A549 treated with CORT108297 at 1 μM for 4 hours (cell line): Measurements from ENCODE around the gene CMTM5. TPM values are rescaled to one million over a fixed set of nuclear protein-coding genes. Genes with fewer than 3 reads are reported as not detected.

ENCODE experiments used
- total RNA-seq: library from RNA; stranded (reverse); fragments of 200-300 nt; extraction: Qiagen RNA extraction; gene quantifications from 5 replicates; pipeline ENCODE4 v1.2.3, GENCODE V29; 2022

CMTM5 gene, protein sequence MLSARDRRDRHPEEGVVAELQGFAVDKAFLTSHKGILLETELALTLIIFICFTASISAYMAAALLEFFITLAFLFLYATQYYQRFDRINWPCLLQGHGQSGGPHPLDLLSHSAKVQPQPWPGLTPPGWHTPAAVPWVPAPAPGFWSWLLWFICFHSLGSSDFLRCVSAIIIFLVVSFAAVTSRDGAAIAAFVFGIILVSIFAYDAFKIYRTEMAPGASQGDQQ
- total RNA-seq, result not detected in 5 replicates

GRCh38 chr14:23376482-23377197 lies at the start of gene CMTM5:
CMTM5 (plus strand) TSS chr14:23377046; CDS start chr14:23377252, 206 bp downstream.

GRCh38 chr14:23352506-23353432 lies 24.1 kb upstream of the CMTM5 start, which contains the start of gene SLC22A17:
SLC22A17 (minus strand) TSS chr14:23352887.

GRCh38 chr14:23365036-23365731 lies 11.7 kb upstream of the CMTM5 start, which contains the start of gene EFS:
EFS (minus strand) TSS chr14:23365172; CDS start chr14:23365025, 147 bp downstream.

DNA sequence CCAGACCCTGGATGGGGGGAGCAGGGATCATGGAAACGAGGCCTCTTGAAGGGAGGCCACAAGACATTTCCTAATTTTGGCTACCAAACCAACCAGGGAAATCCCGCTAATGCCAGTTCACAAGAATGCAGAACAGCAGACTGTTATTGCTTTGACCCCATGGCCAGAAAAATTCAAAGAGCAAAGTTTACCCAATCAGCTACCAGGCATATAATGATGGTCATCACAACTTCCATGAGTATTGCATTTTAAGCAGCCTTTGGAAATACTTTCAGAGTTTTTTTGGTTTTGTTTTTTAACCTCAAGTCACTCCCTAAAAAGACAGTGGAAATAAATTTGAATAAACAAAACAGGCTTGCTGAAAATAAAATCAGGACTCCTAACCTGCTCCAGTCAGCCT lies 4.3 kb upstream of the CMTM5 start, which contains the start of gene IL25:
Gene IL25, plus strand, starts transcription at position 301 of the 400 bp plus-strand sequence.

GRCh38 chr14:23407516-23408306 lies 30.9 kb downstream of the CMTM5 start, which contains the start of gene MYH6:
MYH6 (minus strand) TSS chr14:23408273; CDS start chr14:23407223, 1,050 bp downstream.

Other genes with a start within 250 kb of the CMTM5 start
- gene SLC7A8, start 193.4 kb upstream of the CMTM5 start, total RNA-seq, result 0.47 to 0.73 TPM (median 0.55 TPM) in 5 replicates
- not detected in 5 replicates for gene RNF212B, start 139.1 kb upstream of the CMTM5 start, total RNA-seq
- 6.2 to 10.2 TPM (median 9.1 TPM) in 5 replicates for gene HOMEZ, start 90.9 kb upstream of the CMTM5 start, total RNA-seq
- gene PPP1R3E, start 74.2 kb upstream of the CMTM5 start, total RNA-seq, result 2.9 to 4.8 TPM (median 4.0 TPM) in 5 replicates
- gene BCL2L2, start 70.2 kb upstream of the CMTM5 start, total RNA-seq, result 17.7 to 23.3 TPM (median 20.7 TPM) in 5 replicates
- 139 to 159 TPM (median 152 TPM) in 5 replicates for gene PABPN1, start 55.6 kb upstream of the CMTM5 start, total RNA-seq
- 5.4 to 8.8 TPM (median 7.3 TPM) in 5 replicates for gene SLC22A17, start 24.2 kb upstream of the CMTM5 start, total RNA-seq
- gene EFS, start 11.9 kb upstream of the CMTM5 start, total RNA-seq, result not detected in 5 replicates
- gene IL25, start 4.2 kb upstream of the CMTM5 start, total RNA-seq, result not detected in 5 replicates
- not detected in 5 replicates for gene MYH6, start 31.2 kb downstream of the CMTM5 start, total RNA-seq
- not detected in 5 replicates for gene MYH7, start 58.6 kb downstream of the CMTM5 start, total RNA-seq
- 56.9 to 78.2 TPM (median 60.9 TPM) in 5 replicates for gene NGDN, start 92.7 kb downstream of the CMTM5 start, total RNA-seq
- gene ZFHX2, start 174.7 kb downstream of the CMTM5 start, total RNA-seq, result 0.84 to 1.6 TPM (median 1.2 TPM) in 5 replicates
- gene THTPA, start 179.2 kb downstream of the CMTM5 start, total RNA-seq, result 13.7 to 14.9 TPM (median 14.3 TPM) in 5 replicates
- 41.1 to 67.5 TPM (median 49.7 TPM) in 5 replicates for gene AP1G2, start 190.7 kb downstream of the CMTM5 start, total RNA-seq
- 0.03 to 0.05 TPM in 2 of 5 replicates, not detected in the others for gene JPH4, start 201.7 kb downstream of the CMTM5 start, total RNA-seq